HL-60/S4 (cell line): Measurements from ENCODE around the gene P3H4.
"Not testable (repeated sequence)": the region's sequence is repeated elsewhere in the genome, so short reads cannot be mapped to it uniquely, and the experiment has no call there.

ENCODE experiments used
- in situ Hi-C: fragments of 300-500 bp; cut with MboI; formaldehyde crosslinking; loops from 2 replicates; pipeline ENCODE4 v1.14.3; 2022; ENCODE audit warnings: low sequenced_read_pairs

Gene P3H4

DNA sequence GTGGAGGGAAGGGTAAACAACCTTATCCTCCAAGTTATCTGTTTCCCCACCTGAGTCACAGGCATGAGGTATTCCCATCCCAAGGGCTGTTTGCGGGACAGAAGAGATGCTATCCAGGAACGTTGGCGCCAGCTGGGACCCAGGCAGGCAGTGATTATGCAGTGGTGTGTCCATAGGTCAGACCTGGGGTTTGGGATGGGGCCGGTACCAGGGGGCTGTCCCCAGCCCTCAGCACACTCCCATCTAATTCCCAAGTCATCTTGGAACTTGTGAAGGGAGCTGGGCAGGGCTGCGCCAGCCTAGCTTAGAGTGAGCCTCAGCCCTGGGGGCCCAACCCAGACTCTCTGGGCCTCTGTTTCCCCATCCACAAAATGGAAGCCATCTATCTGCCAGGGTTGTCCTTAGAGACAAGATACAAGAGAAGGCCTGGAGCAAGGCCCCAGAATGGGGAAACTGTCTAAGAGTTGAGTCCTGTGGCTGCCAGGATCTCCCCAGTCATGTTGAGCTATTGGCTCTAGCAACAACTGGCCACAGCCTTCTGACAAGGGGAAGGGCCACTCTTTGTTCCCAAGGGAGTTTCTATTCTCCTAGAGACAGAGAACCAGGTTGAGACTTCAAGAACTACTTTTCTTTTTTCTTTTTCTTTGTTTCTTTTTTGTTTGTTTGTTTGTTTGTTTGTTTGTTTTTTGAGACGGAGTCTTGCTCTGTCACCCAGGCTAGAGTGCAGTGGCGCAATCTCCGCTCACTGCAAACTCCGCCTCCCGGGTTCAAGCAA lies 15.4 kb downstream of the P3H4 start:
- in situ Hi-C loops, result loop anchor here (5.0 kb wide), 1 partner anchor 59 kb away; no protein-coding TSS in a partner anchor

DNA sequence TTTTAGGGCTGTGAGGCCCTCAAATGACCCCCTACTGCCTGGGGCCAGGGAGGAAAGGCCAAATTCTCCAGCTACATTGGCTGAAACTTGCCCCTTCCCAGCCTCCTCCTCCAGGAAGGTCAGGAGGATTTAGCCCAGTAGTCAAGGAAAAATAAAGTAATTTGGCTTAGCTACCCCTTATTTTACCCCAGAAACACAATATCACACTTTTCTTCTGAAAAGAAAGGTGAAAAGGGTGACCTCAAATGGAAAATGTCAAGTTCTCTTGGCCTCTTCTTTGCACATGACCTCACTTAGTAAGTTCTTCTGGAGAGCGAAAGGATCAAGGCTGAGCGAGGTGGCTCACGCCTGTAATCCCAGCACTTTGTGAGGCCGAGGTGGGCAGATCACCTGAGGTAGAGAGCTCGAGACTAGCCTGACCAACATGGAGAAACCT lies 17.2 kb downstream of the P3H4 start:
- in situ Hi-C loops, result no loop called here

DNA sequence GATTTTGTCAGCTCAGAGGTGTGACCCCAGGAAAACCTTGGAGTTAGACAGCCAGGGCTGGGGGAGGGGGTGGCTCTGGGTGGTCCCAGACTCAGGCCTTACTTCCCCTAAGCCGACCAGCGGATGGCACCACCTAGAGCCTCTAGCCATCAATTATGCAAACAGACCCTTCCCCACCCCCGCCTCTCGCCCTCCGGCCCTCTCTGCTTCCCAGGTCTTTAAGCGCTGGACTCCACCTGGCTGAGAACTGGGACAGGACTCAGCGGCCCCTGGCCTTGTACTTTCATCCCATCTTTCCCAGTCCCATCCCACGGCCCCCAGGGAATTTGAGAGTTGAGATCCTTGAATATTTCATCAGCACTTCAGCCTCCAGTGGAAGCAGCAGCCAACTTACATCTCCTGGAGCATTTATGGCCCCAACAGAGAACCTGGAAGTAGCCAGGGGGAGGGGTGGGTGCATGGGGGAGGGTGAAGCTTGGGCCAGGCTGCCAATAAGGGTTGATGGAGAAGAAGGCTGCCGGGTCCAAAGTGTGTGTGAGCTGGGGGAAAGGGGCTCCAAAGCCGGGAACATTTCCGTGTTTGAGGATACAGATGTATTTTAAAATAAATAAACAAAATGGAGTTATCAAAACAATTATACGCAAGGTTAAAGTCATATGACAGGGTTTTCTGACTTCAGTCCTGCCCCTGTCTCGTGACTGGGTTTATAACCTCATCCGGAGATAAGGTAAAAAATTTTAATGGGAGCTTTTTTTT lies 17.8 kb downstream of the P3H4 start:
- in situ Hi-C loops, result no loop called here

DNA sequence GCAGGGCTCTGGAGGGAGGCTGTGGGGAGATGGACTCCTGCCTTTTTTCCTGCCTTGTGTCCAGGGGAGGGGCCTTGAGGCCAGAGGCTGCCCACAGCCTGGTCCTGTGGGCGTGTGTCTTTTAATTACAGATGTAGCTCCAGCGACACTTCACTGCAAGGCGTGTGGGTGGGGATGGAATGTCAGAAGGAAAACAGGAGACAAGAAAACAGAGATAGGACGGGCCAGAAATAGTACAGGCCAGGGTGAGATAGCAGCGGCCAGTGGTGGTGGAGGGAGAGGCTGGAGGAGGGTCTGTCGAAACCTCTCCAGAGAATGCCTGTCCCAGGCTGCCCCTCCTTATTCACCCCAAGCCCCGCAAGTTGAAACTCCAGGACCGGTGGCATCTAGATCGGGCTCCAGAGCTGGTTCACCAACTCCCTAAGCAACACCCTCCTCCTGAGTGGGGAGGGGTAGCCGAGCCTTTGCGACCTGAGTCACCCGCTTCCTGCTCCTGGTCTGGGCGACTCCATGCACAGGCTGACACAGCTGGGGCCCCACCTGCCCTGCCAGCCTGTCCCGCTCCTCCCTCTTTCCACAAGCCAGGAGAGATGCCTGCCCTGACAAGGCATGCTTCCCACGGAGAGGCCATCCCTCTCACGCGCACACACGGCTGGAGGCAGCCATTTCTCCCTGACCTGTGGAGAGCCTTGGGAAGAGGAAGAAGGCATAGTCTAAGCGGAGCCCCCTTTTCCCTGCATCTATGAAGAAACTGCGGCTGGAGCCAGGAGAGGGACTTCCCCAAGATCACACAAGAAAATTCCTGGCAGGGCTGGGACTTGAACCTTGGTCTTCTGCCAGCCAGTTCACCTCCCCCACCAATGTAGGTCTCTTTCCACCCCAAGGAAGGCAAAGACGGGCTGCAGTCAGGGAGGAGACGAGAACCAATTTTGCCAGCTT lies 18.6 kb downstream of the P3H4 start:
- in situ Hi-C loops, result no loop called here

DNA sequence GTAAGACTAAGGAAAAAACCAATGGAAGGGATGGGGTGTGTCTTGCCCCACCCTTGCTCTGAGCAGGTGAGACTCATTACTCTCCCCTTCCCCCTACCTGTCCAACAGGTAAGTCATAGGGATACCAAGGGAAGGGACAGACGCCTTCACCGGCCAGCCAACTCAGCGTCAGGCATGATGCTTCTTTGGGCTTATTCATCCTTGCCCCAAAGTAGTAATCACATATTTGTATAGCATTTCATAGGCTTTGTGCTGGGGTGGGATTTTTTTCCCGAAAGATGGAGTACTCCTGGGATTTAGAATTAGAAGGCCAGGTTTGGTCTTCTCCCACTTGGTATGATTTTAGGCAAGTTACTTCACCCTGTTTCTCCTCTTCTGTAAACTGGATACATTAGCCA lies 24.7 kb downstream of the P3H4 start:
- in situ Hi-C loops, result no loop called here

DNA sequence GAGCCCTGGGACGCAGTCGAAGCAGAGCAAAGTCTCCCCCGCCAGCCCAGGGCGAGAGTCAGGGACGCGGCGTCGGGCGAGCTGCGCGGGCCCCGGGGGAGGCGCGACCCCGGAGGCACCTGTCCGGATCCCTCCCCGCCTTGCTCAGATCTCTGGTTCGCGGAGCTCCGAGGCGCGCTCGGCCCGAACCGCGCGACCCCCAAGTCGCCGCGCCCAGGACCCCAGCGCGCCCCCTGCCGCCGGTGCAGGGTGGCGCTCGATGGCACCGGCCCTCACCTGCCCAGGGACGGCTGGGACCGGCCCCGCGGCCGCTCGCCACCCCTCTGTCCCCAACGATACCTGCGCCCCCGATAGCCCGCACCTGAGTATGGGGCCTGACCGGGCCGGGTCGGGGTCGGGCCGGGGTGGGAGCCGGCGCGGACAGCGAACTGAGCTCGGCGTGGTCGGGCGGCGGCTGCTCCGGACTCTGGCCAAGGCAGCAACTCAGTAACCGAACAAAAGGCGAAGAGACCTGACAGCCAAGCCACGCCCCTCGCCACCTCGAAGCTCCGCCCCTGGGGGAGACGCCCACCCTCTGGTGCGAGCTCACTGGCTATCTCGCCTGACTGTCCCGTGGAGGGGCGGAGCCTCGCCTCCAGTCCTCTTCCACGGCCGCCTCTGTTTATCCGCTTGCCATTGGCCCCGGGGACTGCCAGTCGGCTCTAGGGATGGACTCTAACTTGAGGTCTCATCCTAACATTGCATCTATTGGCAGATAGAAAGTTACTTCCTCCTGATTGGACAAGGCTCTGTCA lies 25.3 kb downstream of the P3H4 start, which contains the start of gene JUP:
Gene JUP, minus strand, starts transcription at position 485 of the 794 bp plus-strand sequence. CDS start 14,857 bp downstream, outside the sequence.
- in situ Hi-C loops, result no loop called here

DNA sequence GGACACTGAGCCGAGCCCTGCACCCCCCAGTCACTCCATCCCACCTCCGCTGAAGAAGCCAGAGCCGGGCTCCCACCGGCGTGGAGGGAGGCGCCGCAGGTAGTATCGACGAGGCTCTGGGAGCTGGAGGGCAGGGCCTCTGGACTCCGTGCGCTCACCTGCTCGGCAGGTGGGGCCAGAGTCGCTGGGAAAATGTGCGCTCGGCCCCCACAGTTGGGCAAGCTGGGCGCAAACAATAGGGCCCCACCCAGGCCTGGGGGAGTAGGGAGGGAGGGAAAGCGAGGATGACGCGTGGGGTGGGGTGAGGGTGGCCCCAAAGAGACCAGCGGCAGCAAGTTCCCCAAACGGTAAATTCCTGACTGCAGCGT lies 25.9 kb downstream of the P3H4 start:
- in situ Hi-C loops, result no loop called here

DNA sequence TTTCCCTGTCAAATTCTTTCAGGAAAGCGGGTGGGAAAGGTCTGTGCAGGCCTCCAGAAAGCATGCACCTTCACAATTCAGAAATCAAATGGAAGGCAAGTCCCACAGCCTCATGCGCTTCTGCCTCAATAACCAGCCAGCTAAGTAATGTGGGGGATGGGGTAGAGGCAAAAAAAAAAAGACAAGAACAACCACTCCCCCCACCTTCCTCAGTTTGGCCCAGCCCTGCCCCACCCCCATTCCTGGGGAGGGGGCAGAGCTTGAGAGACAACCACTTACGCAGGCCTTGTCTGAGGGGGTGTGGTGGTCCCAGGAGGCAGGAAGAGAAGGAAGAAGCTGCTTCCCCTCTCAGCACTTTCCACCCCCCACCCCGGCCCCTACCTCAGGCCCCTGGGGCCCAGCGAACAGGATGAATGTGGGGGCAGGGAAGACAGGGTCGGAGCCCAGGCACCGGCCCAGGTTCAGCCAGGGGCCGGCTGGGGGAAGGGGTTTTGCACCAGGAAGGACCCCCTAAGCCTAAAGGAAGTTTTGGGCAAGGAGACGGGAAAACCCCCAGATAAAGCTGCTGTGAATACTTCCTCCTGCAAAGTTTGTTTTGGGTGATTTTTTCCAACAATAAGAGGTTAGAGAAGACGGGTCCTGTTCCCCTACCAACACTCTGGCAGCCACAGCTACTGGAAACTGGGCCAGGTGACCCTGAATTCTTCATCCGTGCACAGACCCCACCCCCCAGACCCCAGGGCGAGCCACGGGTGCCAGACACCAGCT lies 26.5 kb downstream of the P3H4 start:
- in situ Hi-C loops, result no loop called here

DNA sequence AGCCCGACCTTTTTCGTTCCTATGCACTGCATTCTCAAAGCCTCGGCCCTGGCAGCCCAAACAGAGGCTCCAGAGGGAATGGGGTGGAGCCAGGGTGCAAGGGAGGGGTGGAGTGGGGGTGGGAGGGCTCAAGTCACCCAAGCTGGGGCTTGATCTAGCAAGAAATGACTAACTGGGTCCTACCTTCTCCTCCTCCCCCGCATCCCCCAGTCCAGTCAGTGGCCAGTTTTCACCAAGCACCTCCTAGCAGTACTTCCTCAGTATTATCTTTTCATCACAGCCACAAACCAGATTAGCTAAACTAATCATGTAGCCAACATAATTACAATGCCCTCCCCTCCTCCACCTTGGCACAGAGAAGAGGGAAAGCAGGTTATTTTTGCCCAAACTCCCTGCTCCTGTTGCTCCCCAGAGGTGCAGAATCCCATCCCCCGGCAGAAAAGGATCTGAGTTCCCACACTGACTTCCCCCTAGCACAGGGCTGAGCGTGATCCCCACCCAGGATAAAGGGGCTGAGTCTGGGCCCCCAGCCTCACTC lies 27.5 kb downstream of the P3H4 start:
- in situ Hi-C loops, result no loop called here

DNA sequence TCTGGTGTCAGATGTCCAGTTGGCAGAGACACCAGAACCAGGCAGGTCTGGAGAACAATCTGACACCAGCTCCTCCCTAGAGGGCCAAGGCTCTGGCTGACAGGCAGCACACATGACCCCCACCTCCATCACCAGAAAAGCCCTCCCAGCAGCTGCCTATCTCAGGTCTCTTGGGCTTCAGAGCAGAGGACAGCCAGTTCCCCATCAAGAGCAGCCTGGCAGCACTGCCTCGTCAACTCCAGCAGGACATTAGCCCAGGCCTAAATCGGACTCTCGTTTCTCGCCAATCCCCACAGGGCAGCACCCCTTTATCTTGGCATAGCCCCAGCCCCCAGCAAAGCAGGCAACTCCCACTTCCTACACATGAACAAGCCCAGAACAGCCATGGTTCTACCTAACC lies 29.6 kb downstream of the P3H4 start:
- in situ Hi-C loops, result no loop called here

DNA sequence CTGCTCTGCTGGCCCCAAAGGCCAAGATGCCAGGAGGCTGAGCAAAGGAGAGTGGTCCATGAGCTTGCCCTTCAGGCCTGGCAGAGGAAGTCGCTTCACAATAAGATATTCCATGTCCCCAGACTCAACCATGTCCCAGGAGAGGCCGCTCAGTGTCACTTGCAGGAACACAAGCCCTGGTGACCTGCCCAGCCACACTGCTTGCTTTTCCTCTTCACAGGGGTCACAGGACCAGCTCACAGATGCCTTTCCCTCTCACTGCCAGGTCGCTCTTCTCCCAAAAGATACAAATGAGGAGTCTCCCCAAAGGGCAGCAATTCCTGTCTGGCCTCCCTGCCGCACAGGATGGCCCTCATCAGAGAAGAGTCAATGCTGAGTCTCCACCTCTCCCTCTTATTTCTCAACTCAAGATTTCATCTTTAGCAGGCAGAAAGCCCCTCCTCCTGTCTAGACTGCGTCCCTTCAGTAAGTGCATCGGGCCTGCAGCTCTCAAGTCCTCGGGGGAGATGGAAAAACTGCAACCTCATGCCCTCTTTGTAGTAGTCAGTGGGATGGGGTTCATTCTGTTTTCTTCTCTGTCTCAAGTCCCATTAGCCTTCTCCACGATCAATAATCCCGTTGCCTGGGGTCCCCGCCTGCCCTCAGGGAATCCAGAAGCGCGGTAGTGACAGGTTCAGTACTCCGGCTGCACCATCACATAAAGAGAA lies 30.2 kb downstream of the P3H4 start:
- in situ Hi-C loops, result no loop called here

DNA sequence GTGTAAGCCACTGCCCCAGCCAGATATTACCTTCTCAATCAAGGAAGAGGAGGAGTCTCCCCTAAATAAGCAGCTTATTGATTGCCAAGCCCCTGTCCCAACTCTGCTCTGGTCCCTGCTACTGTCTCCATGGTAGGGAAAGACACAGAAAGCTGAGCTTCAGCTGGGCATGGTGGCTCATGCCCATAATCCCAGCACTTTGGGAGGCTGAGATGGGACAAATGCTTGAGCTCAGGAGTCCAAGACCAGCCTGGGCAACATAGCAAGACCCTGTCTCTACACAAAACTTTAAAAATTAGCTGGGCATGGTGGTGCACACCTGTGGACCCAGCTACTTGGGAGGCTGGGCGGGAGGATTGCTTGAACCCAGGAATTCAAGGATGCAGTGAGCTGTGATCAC lies 31.8 kb downstream of the P3H4 start:
- in situ Hi-C loops, result no loop called here

DNA sequence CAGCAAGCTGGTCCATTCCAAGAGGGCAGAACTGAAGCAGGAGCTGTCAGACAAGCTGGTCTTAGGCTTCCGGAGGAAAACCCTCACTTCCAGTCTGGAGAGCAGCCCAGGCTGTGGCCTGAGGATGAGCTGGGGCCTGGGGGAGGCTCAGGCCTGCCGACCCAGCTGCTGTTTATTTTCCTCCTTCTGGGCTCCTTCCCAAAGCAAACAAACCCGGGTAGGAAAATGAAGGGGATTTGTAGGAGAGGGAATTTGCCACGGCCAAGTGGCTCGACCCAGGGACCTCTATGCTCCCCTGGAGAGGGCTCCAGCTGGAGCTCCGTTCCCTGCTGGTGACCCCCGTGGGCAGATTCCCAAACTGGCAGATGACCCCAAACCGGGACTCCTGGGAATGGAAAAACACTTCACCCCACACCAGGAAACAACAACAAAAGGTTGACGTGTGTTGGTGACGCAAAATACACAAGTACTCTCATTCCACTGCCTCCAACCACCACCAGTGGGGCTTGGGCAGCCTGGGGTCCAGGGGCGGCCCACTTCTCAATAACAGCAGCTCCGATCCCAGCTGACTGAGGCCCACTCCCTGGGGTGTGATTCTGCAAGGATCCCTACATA lies 34.1 kb downstream of the P3H4 start:
- in situ Hi-C loops, result no loop called here

DNA sequence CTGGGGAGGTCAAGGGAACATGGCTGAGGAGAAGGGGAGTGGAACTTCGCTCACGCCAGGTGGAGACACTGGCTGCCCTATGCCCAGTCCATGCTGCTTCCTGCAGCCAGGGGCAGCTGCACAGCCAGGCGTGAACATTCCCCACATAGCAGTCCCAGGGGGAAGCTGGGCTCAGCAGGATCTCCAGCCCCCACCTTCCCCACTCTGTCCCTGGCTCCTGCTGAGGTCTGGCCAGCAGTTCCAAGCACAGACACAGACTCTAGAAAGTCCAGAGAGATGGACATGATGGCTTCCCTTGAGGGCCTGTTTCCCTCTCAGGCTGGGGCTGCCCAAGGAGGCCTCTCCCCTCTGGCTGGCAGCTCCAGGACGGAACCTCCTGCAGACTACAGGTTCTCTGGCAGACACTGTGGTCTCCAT lies 34.6 kb downstream of the P3H4 start:
- in situ Hi-C loops, result no loop called here

DNA sequence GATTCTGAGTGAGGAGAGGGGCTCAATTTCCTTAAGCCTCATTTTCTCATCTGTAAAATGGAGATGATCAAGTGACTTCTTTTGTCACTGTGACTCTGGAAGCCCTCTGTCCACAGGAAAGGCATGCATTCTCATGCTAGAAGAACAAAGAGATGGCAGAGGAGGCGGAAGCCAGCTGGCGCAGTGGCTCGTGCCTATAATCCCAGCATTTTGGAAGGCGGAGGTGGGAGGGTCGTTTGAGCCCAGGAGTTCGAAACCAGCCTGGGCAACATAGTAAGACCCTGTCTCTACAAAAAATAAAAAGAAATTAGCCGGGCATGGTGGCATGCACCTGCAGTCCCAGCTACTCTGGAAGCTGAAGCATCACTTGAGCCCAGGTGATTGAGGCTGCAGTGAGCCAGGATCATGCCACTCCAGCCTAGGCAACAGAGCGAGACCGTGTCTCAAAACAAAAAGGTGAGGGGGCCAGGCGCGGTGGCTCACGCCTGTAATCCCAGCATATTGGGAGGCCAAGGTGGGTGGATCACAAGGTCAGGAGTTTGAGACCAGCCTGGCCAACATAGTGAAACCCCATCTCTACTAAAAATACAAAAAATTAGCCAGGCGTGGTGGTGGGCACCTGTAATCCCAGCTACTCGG lies 35.4 kb downstream of the P3H4 start:
- in situ Hi-C loops, result not testable (repeated sequence)

DNA sequence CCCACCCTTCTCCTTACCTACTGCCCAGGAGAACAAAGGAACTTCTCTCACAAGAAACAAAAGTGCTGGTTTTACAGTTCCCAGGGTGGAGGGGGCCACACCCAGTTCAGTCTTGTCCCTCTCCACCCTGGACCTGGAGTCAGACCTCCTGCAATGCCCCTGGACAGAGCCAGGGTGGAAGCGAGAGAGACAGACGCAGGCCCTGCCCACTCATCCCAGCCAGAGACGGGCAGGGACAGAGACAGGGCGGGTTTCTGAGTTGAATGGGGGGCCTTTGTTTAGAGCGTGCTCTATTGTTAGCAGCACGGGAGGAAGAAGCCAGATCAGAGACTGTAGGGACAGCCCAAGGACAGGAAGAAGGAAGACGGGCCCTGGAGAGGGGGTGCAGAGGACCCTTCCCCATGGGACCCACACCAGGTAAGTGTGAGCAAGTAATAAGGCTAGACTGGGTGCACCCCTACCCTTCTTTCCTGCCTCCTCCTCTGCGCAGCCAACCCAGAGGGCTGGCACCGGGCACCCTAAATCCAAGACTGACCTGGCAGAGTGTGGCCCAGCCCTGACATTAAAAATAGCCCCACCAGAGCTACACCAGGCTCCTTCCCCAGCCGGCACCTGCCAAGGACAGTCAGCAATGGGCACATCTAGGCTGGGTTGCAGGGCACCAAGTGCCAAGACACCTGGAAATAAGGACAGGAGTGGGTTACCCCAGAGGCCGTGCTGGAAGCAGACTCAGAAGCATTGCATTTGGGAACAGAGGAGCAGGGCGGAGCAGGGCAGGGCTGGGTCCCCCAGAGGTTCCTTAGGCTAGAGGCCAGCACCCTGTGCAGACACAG lies 36.1 kb downstream of the P3H4 start:
- in situ Hi-C loops, result no loop called here

DNA sequence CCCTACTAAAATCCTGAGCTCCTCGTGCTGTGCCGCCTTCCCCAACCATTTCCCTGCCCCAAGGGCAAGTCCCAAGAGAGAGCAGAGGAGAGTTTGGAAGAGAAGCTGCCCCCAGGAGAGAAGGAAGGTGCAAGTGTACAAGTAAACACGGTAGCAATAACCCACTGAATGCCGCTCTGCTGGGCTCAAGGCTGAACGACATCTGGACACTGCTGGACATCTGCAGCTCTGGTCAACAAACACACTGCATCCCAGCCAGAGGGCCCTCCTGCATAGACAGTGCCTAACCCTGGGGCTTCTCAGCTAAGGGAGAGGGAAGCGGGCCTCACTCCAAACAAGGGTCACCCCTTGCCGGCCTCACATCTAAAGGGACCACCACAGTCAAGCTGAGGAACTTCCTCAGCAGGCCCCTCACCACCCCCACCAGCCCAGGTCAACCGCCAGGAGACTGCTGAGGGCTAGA lies 38.0 kb downstream of the P3H4 start:
- in situ Hi-C loops, result no loop called here
